Colonic mucosa (tissue), 4 donors: ENCODE data around the gene APOL2. TPM values are rescaled to one million over a fixed set of nuclear protein-coding genes. Genes with fewer than 3 reads are reported as not detected.
A peak's percentile ranks its signal among the peaks of the same experiment; 100 is the strongest.
"Not testable (repeated sequence)": the region's sequence is repeated elsewhere in the genome, so short reads cannot be mapped to it uniquely, and the experiment has no call there.

Experiments
- DNase-seq: peaks from one replicate; pipeline ENCODE4 v3.0.0-alpha.2; 2020
- H3K27ac ChIP-seq: fragments of 200-600 bp; one replicate; pipeline ENCODE4 v1.8.0; 2021
- H3K27me3 ChIP-seq: fragments of 200-600 bp; one replicate; pipeline ENCODE4 v1.8.0; 2021
- H3K36me3 ChIP-seq: fragments of 200-600 bp; one replicate; pipeline ENCODE4 v1.8.0; 2021
- H3K4me1 ChIP-seq: fragments of 200-600 bp; one replicate; pipeline ENCODE4 v1.8.0; 2021; ENCODE audit warnings: mild to moderate bottlenecking
- H3K4me3 ChIP-seq: fragments of 200-600 bp; one replicate; pipeline ENCODE4 v1.8.0; 2021
- H3K9ac ChIP-seq, 2 donors: one replicate each; pipeline ENCODE4 v1.7.0; 2013; ENCODE audit warnings: control low read depth in 2 of 2, low read depth in 2 of 2, low read length in 2 of 2
- H3K9me3 ChIP-seq: fragments of 200-600 bp; one replicate; pipeline ENCODE4 v1.8.0; 2021
- intact Hi-C: fragments of 100-400 bp; cut with DNase I; formaldehyde crosslinking; loops from one replicate; pipeline ENCODE4 v1.14.1; 2022
- total RNA-seq, 2 donors: library from RNA; stranded (reverse); fragmentation: NEBNext Ultra II Directional in 1 of 2; extraction: Animal tissue kit (Norgen Biotek cat#: 25700) in 1 of 2; gene quantifications; one replicate each; pipeline ENCODE4 v1.2.1, GENCODE V29; 2021
- TF ChIP-seq, protein P1 (sequence below): fragments of 200-600 bp; IDR thresholded peaks from one replicate; pipeline ENCODE4 v1.8.0; 2022; ENCODE audit warnings: antibody characterized with exemption, mild to moderate bottlenecking
- donor health status: healthy.
- donor health status: DM: no; HTN: no; CAD: no.
- donor health status: DM: no; HTN: no; CAD: no.

The APOL2 gene
- total RNA-seq, 2 donors from 2014 or later: 27.5 to 29.4 TPM

DNA sequence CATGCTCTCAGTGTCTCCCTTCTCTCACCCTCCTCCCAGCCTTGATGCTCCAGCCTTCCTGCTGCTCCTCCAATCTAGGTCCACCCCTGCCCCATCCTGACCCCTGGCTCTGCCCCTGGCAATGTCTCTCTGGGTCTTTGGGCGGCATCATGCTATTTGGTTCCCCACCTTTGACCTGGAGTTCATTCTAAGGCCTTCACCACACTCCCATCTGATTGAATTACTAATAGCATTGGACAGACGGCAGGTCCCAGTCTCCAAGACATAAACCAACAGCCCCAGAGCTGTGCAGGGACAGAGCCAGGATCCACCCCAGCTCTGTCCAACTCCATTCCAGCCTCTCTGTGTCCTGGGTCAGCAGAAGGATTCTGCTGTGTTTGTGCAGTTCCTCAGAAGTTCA lies 44.9 kb downstream of the APOL2 start:
- Histone ChIP-seq H3K4me1 (no peaks in the 10 kb centered on the region), H3K9me3 (no peaks in the 10 kb centered on the region), H3K4me3 (no peak overlapping the region), H3K27ac (no peak overlapping the region), H3K27me3 (no peaks in the 10 kb centered on the region), H3K36me3 (no peaks in the 10 kb centered on the region), H3K9ac (no peak overlapping the region)
- intact Hi-C loops: loop anchor here (2.0 to 10.0 kb wide), 2 partner anchors 82 to 290 kb away; partner anchors contain the start of gene TXN2
- TF ChIP-seq, protein P1, sequence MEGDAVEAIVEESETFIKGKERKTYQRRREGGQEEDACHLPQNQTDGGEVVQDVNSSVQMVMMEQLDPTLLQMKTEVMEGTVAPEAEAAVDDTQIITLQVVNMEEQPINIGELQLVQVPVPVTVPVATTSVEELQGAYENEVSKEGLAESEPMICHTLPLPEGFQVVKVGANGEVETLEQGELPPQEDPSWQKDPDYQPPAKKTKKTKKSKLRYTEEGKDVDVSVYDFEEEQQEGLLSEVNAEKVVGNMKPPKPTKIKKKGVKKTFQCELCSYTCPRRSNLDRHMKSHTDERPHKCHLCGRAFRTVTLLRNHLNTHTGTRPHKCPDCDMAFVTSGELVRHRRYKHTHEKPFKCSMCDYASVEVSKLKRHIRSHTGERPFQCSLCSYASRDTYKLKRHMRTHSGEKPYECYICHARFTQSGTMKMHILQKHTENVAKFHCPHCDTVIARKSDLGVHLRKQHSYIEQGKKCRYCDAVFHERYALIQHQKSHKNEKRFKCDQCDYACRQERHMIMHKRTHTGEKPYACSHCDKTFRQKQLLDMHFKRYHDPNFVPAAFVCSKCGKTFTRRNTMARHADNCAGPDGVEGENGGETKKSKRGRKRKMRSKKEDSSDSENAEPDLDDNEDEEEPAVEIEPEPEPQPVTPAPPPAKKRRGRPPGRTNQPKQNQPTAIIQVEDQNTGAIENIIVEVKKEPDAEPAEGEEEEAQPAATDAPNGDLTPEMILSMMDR: no peak
- no peak for DNase-seq

DNA sequence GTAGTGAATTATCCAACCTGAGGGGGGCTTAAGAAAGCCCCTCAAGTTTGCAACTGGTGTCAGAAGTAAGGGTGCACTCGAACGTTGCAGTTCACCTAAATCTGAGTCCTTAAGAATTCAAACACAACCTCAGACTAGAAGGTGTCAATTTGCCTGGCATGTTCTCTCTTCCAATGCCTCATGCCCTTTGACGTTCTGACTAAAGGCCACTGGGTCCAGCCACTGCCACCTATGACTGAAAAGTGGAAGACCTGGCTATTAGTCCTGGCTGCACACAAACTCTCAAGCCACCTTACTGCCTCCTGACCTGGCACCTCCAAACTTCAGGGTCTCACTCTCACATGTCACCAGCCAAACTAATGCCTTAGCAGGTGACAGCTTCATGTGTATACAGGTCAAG lies 45.8 kb downstream of the APOL2 start:
- H3K4me3 ChIP-seq: no peak overlapping the region
- intact Hi-C loops: loop anchor here (10.0 kb wide), 1 partner anchor 291 kb away; the partner anchor contains the start of gene TXN2
- no peak overlapping the region for H3K27ac ChIP-seq
- H3K4me1 ChIP-seq: no peaks in the 10 kb centered on the region
- H3K9me3 ChIP-seq: no peaks in the 10 kb centered on the region
- H3K27me3 ChIP-seq: no peaks in the 10 kb centered on the region
- H3K36me3 ChIP-seq: no peaks in the 10 kb centered on the region
- no peak for DNase-seq
- TF ChIP-seq, protein P1: no peak
- no peak overlapping the region for H3K9ac ChIP-seq

DNA sequence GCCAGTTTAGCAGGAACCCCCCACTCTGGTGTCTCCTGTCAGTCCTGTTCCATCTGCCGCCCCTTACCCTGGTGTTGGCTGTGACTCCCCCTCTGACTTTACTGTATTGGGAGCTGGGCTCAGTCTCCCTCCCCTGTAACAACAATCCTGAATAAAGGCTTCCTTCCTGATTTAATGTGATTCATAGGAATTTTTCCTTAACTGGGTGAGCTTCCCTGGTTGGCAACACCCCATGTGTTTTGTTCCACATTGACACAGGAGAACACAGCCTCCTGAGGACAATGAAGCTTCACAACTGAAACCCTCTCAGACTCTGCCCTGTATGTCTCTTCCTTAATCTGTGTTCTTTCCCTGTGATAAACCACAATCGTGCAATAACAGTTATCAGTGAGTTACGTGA lies 46.2 kb downstream of the APOL2 start:
- TF ChIP-seq, protein P1: no peak
- Histone ChIP-seq H3K4me3 (no peak overlapping the region), H3K27me3 (no peaks in the 10 kb centered on the region), H3K36me3 (no peaks in the 10 kb centered on the region), H3K27ac (no peak overlapping the region), H3K4me1 (no peaks in the 10 kb centered on the region), H3K9me3 (no peaks in the 10 kb centered on the region), H3K9ac (no peak overlapping the region)
- no peak for DNase-seq
- intact Hi-C loops: loop anchor here (10.0 kb wide), 1 partner anchor 292 kb away; the partner anchor contains the start of gene TXN2

DNA sequence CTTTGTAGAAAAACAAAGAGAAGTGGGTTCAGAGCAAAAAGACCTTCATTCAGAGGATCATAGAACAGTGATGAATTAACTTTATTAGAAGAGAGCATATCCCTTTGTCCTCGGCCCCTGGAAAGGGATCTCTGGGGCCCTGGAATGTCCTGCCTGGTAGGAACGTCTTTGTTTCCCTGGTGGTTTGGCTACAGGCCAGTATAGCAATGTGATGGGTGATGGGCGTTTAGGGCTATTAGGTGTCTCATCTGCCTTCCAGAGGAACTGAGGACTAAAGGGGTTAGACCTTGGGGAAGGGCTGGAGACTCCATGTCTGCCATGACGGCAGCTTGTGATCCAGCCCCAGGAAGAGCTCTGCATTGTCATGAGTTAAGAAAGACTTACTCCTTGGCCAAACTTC lies 46.8 kb downstream of the APOL2 start:
- Histone ChIP-seq H3K36me3 (no peaks in the 10 kb centered on the region), H3K9ac (no peak overlapping the region), H3K27ac (no peak overlapping the region), H3K27me3 (no peaks in the 10 kb centered on the region), H3K9me3 (no peaks in the 10 kb centered on the region), H3K4me1 (no peaks in the 10 kb centered on the region), H3K4me3 (no peak overlapping the region)
- intact Hi-C loops: loop anchor here (10.0 kb wide), 1 partner anchor 292 kb away; the partner anchor contains the start of gene TXN2
- TF ChIP-seq, protein P1: no peak
- no peak for DNase-seq

DNA sequence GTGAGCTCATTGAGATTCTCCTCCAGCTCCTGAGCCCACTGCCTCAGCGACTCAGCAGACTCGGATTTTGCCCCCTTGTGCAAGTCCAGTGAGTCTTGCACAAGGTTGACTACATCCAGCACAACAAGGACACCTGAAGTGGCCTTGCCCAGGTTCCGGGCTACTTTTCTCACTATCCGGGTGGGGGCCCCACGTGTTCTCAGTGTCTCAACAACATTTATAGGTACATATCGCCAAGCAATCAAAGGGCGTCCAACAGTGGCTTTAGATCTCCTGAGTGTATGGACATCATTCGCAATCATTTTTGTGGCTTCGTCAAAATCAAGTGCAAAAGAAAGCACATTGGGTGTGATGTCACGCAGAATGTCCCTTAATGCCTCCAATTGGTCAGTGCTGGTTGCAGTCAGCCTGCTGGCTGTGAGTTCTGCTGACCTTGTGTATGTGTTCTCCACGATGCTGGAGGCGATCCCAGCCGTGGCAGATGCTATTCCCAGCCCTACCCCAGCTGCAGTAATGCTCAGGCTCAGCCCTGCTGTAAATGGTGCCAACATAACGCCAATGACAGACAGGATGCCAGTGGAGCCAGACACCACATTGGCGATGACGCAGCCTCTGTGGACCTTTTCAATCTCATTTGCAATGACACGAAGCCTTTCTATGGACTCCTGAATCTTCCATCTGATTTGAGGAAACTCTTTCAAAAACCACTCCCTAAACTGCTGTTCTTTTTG lies 48.1 kb downstream of the APOL2 start:
- H3K9ac ChIP-seq: no peak overlapping the region
- H3K4me3 ChIP-seq: no peak overlapping the region
- no peaks in the 10 kb centered on the region for H3K27me3 ChIP-seq
- DNase-seq: peak; percentile 54
- H3K36me3 ChIP-seq: no peaks in the 10 kb centered on the region
- no peaks in the 10 kb centered on the region for H3K4me1 ChIP-seq
- no peak overlapping the region for H3K27ac ChIP-seq
- no peaks in the 10 kb centered on the region for H3K9me3 ChIP-seq
- TF ChIP-seq, protein P1: no peak
- intact Hi-C loops: loop anchor here (10.0 kb wide), 1 partner anchor 294 kb away; the partner anchor contains the start of gene TXN2

DNA sequence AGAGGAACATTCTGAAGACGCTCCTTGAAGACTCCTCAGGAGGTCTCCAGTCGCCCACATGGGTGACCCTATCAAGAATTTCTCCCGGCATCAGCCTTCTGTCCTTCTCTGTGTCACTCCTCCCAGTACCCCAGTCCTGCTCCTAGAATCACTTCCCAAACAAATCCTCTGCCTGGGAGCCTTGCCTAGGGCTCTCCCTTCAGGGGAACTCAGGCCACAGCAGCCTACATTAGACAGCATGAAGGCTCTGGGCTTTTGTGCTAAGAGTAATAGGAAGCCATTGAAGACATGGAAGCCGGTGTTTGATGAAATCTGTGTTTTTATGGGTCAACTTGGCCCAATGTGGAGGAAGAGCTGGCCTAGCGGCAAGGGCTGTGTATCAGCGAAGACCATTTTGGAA lies 51.5 kb downstream of the APOL2 start:
- intact Hi-C loops, H3K4me3 ChIP-seq, H3K9ac ChIP-seq, H3K27me3 ChIP-seq, H3K27ac ChIP-seq, H3K9me3 ChIP-seq, H3K4me1 ChIP-seq, DNase-seq, H3K36me3 ChIP-seq: not testable (repeated sequence)
